GM20431 (cell line): ENCODE data around the gene ITGB5.
"Not testable (repeated sequence)": the region's sequence is repeated elsewhere in the genome, so short reads cannot be mapped to it uniquely, and the experiment has no call there.

Experiments used
- in situ Hi-C: fragments of 300-500 bp; cut with MseI, MboI; formaldehyde crosslinking; loops from one replicate; pipeline ENCODE4 v1.15.0; 2020; ENCODE audit warnings: low sequenced_read_pairs; ENCODE audit not compliant: unreplicated experiment

ITGB5 gene

GRCh38 chr3:124843047-124843446 lies 44.1 kb downstream of the ITGB5 start:
- in situ Hi-C loops, result no loop called here

- in situ Hi-C loops, result no loop called here
Observed at GRCh38 chr3:124841517-124841916, 45.6 kb downstream of the ITGB5 start.

DNA sequence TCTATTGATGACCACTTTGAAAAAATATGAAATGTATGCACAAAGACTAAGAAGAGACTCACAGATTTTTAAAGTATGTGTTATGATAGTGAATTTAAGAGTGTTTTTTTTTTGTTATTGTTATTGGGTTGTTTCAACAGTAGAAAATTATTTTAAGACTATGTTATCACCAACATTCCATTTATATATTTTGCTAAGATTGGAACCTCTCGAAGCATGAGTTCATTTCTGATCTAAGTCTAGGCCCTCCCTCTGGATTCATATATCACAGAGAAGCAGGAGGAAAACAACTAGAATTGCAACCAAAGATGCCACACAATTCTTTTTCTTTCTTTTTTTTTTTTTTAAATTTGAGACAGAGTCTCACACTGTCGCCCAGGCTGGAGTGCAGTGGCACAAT lies 46.8 kb downstream of the ITGB5 start:
- in situ Hi-C loops, result no loop called here

DNA sequence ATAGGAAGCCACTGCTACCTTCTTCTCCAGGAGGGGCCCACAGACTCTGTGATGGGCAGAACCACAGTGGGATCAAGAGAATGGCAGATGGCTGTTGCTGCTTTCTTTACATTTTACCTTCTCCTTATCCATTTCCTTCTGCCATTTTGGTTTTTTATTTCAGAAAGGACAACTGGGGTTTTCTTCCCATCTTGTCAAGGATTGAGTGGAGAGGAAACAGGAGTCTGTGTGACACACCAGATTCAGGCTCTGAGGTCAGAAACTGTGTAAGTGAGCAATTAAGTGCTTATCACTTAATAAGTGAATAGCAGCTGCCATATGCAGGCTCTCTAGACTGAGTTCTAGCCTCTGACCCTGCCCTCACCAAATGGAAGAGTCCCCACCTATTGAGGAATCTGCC lies 47.3 kb downstream of the ITGB5 start:
- in situ Hi-C loops, result no loop called here

GRCh38 chr3:124838963-124839362 lies 48.2 kb downstream of the ITGB5 start:
- in situ Hi-C loops, result no loop called here

GRCh38 chr3:124837730-124838186 lies 49.4 kb downstream of the ITGB5 start:
- in situ Hi-C loops, result no loop called here

DNA sequence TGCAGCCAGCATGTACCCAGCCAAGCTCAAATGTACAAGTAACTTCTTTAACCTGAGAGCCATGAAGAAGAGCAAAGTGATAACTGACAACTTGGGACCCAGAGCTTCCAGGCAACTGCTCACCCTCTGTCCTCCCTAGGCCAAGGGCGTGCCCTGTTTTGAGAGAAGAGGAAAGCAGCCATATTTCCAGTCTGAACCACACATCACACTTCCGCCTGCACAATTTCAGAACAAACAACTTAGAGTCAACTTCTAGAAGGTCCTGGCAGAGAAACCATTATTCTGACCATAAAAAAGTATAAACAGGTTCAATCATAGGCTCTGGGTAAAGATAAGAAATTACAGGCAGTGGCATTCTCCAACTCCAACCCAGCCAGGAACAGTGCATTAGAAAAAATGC lies 50.1 kb downstream of the ITGB5 start:
- in situ Hi-C loops, result no loop called here

GRCh38 chr3:124836448-124836847 lies 50.7 kb downstream of the ITGB5 start:
- in situ Hi-C loops, result no loop called here

- in situ Hi-C loops, result no loop called here
Observed at GRCh38 chr3:124834723-124835718, 52.1 kb downstream of the ITGB5 start.

GRCh38 chr3:124833710-124834332 lies 53.3 kb downstream of the ITGB5 start:
- in situ Hi-C loops, result no loop called here

DNA sequence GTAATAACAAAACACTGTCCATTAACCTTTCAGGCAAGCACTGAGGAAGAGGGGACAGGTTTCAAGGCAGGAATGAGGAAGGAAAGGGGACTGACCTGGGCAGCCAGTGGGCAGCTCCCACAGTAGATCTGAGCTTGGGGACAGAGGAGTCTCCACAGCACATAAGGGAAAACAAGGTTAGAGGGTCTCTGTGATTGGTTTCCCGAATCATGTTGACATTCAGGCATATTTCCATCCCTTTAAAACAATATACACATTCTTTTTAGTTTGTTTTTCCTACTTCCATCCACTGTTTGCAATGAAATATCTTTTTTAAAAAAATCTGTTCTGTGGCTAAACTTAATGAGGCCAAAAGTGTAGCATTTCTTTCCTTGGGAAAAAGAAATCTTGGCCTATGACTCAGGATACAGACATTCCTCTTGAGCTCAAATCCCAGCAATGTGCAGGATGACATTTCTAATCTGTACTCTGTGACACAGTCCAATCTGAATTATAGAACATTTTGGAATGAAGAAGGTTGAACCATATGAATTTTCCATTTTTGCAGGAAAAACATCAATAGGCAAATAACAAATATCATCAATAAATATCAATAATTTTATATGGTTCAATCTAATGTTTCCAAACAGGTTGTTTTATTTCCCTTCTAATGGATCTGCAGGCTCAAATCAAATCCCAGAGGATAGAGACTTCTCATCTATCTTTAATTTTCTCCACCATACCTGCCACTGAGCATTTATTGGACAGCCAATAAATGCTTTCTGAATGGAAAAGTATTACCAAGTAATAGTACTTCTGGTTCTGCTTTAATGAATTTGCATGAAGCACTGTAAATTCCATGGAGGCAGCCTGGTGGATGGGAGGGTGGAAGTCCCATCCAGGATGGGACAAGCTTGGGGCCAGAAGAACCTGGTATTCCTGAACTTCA lies 54.1 kb downstream of the ITGB5 start:
- in situ Hi-C loops, result no loop called here

DNA sequence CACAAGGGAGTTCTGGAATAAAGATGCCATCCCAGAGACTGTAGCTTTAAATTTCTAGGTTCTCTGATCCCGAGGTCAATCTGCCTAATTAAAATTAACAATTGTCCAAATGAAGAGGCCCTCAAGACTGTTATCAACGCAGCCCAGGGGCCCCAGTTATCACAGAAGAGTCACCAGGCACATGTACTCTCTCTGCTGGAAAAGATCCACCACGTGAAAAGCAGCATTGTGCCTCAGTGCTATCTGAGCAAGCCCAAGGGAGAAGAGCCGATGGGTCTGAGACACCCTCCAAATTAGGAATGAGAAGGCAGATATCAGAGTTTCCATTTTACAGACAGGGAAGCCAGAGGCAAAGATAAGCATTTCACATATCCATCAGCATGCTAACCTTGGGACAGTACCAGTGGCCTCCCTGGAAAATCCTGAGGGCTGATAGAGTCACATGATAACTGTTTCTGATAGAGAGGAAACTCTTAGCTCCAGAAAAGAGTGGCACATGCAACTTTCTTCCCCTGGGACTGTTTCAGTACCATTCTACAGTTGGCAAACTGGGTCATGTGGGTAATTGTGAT lies 55.5 kb downstream of the ITGB5 start:
- in situ Hi-C loops, result no loop called here

- in situ Hi-C loops, result no loop called here
Observed at GRCh38 chr3:124829819-124830554, 57.2 kb downstream of the ITGB5 start.

DNA sequence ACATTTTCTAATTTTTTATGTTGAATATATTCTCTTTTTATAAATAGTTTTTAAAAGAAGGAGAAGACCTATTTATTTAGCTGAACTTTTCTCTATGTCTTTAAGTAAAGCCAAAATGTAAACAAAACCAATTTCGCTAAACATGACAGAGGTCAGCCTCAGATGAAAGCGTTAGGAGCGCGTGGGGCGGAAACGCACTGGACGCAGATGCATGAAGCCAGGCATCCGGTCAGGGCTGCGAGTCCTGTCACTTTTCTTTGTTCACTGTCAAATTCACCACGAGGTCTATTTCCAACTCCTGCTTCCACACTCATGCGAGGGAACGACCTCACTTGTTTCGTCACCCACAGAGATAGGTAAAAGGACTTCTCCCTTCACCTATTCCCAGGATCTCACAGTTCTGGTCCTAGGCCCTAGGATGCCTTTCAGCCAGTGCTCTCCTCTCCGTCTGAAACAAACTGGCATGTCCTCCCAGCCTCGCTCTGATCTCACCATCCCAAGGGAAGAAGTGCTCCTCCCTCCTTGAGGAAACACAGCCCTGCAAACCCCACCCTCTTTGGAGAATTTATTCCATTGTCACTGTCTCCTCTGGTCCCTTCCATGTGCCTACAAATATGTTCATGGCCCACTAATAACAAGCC lies 57.9 kb downstream of the ITGB5 start:
- in situ Hi-C loops, result no loop called here

- in situ Hi-C loops, result not testable (repeated sequence)
Observed at GRCh38 chr3:124827476-124828206, 59.5 kb downstream of the ITGB5 start.

- in situ Hi-C loops, result no loop called here
Observed at GRCh38 chr3:124826703-124827102, 60.5 kb downstream of the ITGB5 start.

DNA sequence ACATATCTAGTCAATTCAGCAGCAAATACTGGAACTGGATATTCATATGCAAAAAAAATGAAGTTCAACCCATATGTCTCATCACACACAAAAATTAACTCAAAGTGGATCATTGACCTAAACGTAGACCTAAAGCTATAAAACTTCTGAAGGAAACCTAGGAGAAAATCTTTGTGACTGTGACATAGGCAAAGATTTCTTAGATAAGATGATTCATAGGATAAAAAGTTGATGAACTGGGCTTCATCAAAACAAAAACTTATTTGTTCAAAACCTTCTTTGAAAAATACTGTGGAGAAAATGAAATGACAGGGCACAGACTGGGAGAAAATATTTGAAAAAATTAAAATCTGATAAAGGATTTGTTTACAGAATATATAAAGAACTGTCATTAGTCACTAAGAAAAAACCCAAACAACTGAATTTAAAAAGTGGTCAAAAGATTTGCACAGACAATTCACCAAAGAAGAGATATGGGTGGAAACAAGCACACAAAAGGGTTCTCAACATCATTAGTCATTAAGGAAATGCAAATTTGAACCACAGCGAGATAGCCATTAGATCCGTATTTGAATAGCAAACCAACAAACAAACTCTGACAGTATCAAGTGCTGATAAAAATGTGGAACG lies 62.8 kb downstream of the ITGB5 start:
- in situ Hi-C loops, result no loop called here

DNA sequence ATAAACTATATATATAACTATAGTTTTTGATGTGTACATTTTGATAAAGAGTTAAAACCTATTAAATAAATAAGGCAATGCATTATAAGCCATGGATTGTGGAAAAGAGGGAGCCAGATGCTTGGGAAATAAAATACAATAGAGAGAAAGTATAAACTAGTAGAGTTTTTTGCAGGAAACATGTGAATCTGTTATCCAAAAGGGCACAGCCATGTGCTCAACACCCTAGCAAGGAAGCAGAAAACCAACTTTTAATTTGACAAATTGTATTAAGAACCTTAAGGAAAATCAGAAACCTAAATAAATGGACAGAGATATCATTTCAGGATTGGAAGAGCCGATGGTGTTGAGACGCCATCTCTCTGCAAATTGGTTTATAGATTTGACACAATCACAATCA lies 63.5 kb downstream of the ITGB5 start:
- in situ Hi-C loops, result no loop called here
